ENCODE data around the gene B3GALT4.

The B3GALT4 gene

GRCh38 chr6:33317669-33318425 is 40.9 kb downstream of the B3GALT4 start, which contains the start of gene ZBTB22:
ZBTB22 (minus strand) TSS chr6:33317744; CDS start chr6:33316916, 828 bp downstream.
- peak; percentile 82 for ATAC-seq
- no peak for TF ChIP-seq ZFP30 (CRISPR knock-in tag; IDR thresholded peaks at IDR 0.05)
- no peak for TF ChIP-seq TSHZ2 (CRISPR knock-in tag; IDR thresholded peaks at IDR 0.05)
- no peak for TF ChIP-seq TCF4 (CRISPR knock-in tag; IDR thresholded peaks at IDR 0.05; ENCODE audit: borderline replicate concordance)
- no peak for TF ChIP-seq CSRNP3 (CRISPR knock-in tag; IDR thresholded peaks at IDR 0.05)
- TF ChIP-seq RARB (CRISPR knock-in tag; IDR thresholded peaks at IDR 0.05): no peak
- TF ChIP-seq GLIS3 (CRISPR knock-in tag; IDR thresholded peaks at IDR 0.05): no peak
- no peak for TF ChIP-seq ZNF8 (CRISPR knock-in tag; IDR thresholded peaks at IDR 0.05)
- TF ChIP-seq CREB5 (CRISPR knock-in tag; IDR thresholded peaks at IDR 0.05; ENCODE audit: low read depth): no peak
- TF ChIP-seq PPARA (CRISPR knock-in tag; IDR thresholded peaks at IDR 0.05; ENCODE audit: borderline replicate concordance): no peak
- TF ChIP-seq TOX (CRISPR knock-in tag; IDR thresholded peaks at IDR 0.05; ENCODE audit: borderline replicate concordance): no peak
- TF ChIP-seq ESRRG (CRISPR knock-in tag; IDR thresholded peaks at IDR 0.05): no peak

GRCh38 chr6:33318426-33319073 is 41.6 kb downstream of the B3GALT4 start:
- TF ChIP-seq ZNF8 (CRISPR knock-in tag; IDR thresholded peaks at IDR 0.05) (no peak), TCF4 (CRISPR knock-in tag; IDR thresholded peaks at IDR 0.05; ENCODE audit: borderline replicate concordance) (no peak), TSHZ2 (CRISPR knock-in tag; IDR thresholded peaks at IDR 0.05) (no peak), ISL1 (CRISPR knock-in tag; IDR thresholded peaks at IDR 0.05) (no peak), ESRRG (CRISPR knock-in tag; IDR thresholded peaks at IDR 0.05) (no peak), RARB (CRISPR knock-in tag; IDR thresholded peaks at IDR 0.05) (no peak), BACH2 (CRISPR knock-in tag; IDR thresholded peaks at IDR 0.05; ENCODE audit: borderline replicate concordance) (no peak), ZNF70 (CRISPR knock-in tag; IDR thresholded peaks at IDR 0.05) (no peak), PATZ1 (CRISPR knock-in tag; IDR thresholded peaks at IDR 0.05; ENCODE audit: borderline replicate concordance) (no peak), OSR1 (CRISPR knock-in tag; IDR thresholded peaks at IDR 0.05) (no peak), CSRNP3 (CRISPR knock-in tag; IDR thresholded peaks at IDR 0.05) (no peak), TOX (CRISPR knock-in tag; IDR thresholded peaks at IDR 0.05; ENCODE audit: borderline replicate concordance) (no peak), CSDC2 (CRISPR knock-in tag; IDR thresholded peaks at IDR 0.05) (no peak)
- ATAC-seq: no peak
